Ovary (tissue), 9 donors: Measurements from ENCODE around the gene VAX1. TPM values are rescaled to one million over a fixed set of nuclear protein-coding genes. Genes with fewer than 3 reads are reported as not detected.
"Not testable (repeated sequence)": the region's sequence is repeated elsewhere in the genome, so short reads cannot be mapped to it uniquely, and the experiment has no call there.

Experiments used
- DNase-seq, 5 donors: peaks; one replicate each; pipeline ENCODE4 v3.0.0-alpha.2; 2019 to 2020
- H3K27ac ChIP-seq, 2 donors: fragments of 200-600 bp; one replicate each; pipeline versions ENCODE4 v1.5.1 to v1.8.0; 2019 to 2022
- H3K27me3 ChIP-seq: fragments of 200-600 bp; one replicate; pipeline ENCODE4 v1.8.0; 2022
- H3K36me3 ChIP-seq: fragments of 200-600 bp; sonication (generic); one replicate; pipeline ENCODE4 v1.5.1; 2019
- H3K4me1 ChIP-seq: one replicate; pipeline ENCODE4 v1.8.1; 2013; ENCODE audit warnings: mild to moderate bottlenecking, moderate library complexity; ENCODE audit not compliant: insufficient read depth
- H3K4me3 ChIP-seq: fragments of 200-600 bp; sonication (generic); one replicate; pipeline ENCODE4 v1.5.1; 2017
- H3K9me3 ChIP-seq, 2 donors: fragments of 200-600 bp in 1 of 2; sonication (generic) in 1 of 2; one replicate each; pipeline versions ENCODE4 v1.5.1 to v1.8.1; 2013 to 2019; ENCODE audit warnings: mild to moderate bottlenecking in 1 of 2, moderate library complexity in 1 of 2
- EP300 ChIP-seq: sonication (generic); formaldehyde crosslinking; IDR thresholded peaks from one replicate; pipeline ENCODE4 v1.6.1; 2017; ENCODE audit warnings: antibody characterized with exemption
- POLR2A ChIP-seq: fragments of 450-650 bp; IDR thresholded peaks from one replicate; pipeline ENCODE4 v1.6.1; 2017; ENCODE audit warnings: antibody characterized with exemption, mild to moderate bottlenecking, moderate library complexity
- WGBS, 3 donors: extraction: QIAGEN DNeasy Blood & Tissue Kit in 1 of 3; methylation state at CpG; one replicate each; pipeline versions ENCODE4 v1.1.5 to v1.1.7; 2013 to 2017; 5-methylcytosine and 5-hydroxymethylcytosine counted together
- intact Hi-C, 4 donors: fragments of 100-400 bp; cut with DNase I; formaldehyde crosslinking; loops; one replicate each; pipeline versions ENCODE4 v1.11.0 to v1.15.1; 2022 to 2023
- polyA plus RNA-seq, 2 donors: library from polyadenylated mRNA; stranded (reverse); fragments of 200-250 nt in 1 of 2; fragments of 350-450 nt in 1 of 2; fragmentation: Illumina TruSeq in 1 of 2; extraction: RNeasy Lipid Tissue Mini Kit (QIAGEN cat#74804) in 1 of 2; gene quantifications; one replicate each; pipeline ENCODE4 v1.2.3, GENCODE V29; 2013 to 2014
- total RNA-seq, 7 donors: library from RNA; depleted of rRNA in 2 of 7; stranded (reverse); fragments of >200 nt in 2 of 7; fragmentation: NEBNext Ultra II Directional in 3 of 7; extraction: Animal tissue kit (Norgen Biotek cat#: 25700) in 3 of 7; gene quantifications; one replicate each; pipeline versions ENCODE4 v1.1.0 to v1.2.4, GENCODE V29; 2016 to 2023
- TF ChIP-seq, protein P1 (sequence below), 3 donors: fragments of 450-650 bp in 2 of 3; fragments of 200-600 bp in 1 of 3; IDR thresholded peaks; one replicate each; pipeline versions ENCODE4 v1.5.1 to v1.8.0; 2016 to 2022; ENCODE audit warnings: antibody characterized with exemption in 3 of 3, mild to moderate bottlenecking in 1 of 3
- donor health status: DM: no; HTN: no; CAD: no; lungs with moderate emphysema.
- donor health status: DM: no; HTN: no; CAD: no.
- donor health status: Bipolar disorder and iron deficiency.
- donor health status: DM: yes; HTN: yes; CAD: no.
- donor health status: DM: no; HTN: no; CAD: no.
- donor health status: DM: yes; HTN: yes; CAD: no.

VAX1 gene
- total and polyA plus RNA-seq, 9 donors, result not detected

- no peak for DNase-seq
- Histone ChIP-seq H3K4me1 (peaks cover 1% of the 10 kb centered on the region), H3K4me3 (no peak overlapping the region), H3K9me3 (no peaks in the 10 kb centered on the region), H3K27me3 (no peaks in the 10 kb centered on the region), H3K36me3 (no peaks in the 10 kb centered on the region), H3K27ac (no peak overlapping the region)
- TF ChIP-seq, protein P1, sequence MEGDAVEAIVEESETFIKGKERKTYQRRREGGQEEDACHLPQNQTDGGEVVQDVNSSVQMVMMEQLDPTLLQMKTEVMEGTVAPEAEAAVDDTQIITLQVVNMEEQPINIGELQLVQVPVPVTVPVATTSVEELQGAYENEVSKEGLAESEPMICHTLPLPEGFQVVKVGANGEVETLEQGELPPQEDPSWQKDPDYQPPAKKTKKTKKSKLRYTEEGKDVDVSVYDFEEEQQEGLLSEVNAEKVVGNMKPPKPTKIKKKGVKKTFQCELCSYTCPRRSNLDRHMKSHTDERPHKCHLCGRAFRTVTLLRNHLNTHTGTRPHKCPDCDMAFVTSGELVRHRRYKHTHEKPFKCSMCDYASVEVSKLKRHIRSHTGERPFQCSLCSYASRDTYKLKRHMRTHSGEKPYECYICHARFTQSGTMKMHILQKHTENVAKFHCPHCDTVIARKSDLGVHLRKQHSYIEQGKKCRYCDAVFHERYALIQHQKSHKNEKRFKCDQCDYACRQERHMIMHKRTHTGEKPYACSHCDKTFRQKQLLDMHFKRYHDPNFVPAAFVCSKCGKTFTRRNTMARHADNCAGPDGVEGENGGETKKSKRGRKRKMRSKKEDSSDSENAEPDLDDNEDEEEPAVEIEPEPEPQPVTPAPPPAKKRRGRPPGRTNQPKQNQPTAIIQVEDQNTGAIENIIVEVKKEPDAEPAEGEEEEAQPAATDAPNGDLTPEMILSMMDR (IDR thresholded peaks at IDR 0.05), result no peak
- no peak for TF ChIP-seq EP300
- no peak for TF ChIP-seq POLR2A
- WGBS, 3 donors, result 5 to 7% (median 5%) methylated on average over 39 to 47 of the region's 47 CpGs
- intact Hi-C loops, result no loop called here
These were observed 6.4 kb downstream of the VAX1 start for GRCh38 chr10:117131376-117132327.

- H3K4me1 ChIP-seq, result peaks cover 1% of the 10 kb centered on the region
- no peaks in the 10 kb centered on the region for H3K9me3 ChIP-seq
- no peak overlapping the region for H3K4me3 ChIP-seq
- TF ChIP-seq, protein P1 (IDR thresholded peaks at IDR 0.05), result no peak
- no peak for TF ChIP-seq POLR2A
- TF ChIP-seq EP300, result no peak
- 17 to 19% (median 18%) methylated on average over 8 of the region's 8 CpGs for WGBS, 3 donors
- intact Hi-C loops, result no loop called here
- H3K27me3 ChIP-seq, result no peaks in the 10 kb centered on the region
- no peaks in the 10 kb centered on the region for H3K36me3 ChIP-seq
- no peak overlapping the region for H3K27ac ChIP-seq
- no peak for DNase-seq
These were observed 7.2 kb downstream of the VAX1 start for GRCh38 chr10:117130862-117131375.

DNA sequence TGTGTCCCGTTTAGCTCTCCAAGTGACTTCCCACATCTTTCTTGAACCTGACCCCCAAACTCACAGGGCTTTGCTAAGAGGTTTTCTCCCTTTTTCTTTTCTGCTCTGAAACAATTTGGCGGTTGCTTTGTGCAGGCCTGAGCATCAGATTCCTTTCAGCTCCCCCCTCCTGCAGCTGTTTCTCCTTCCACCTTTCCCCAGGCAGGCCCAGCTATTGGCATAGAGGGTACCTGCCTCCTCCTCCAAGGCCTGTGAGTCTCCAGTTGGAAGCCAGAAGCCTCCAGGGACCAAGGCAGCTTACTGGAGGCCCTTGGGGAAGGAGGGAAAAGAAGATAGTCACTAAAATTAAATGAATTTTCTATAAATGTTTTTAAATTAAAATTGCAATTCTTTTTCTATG is 7.7 kb downstream of the VAX1 start:
- Histone ChIP-seq H3K9me3 (no peaks in the 10 kb centered on the region), H3K36me3 (no peaks in the 10 kb centered on the region), H3K27me3 (no peaks in the 10 kb centered on the region), H3K4me3 (no peak overlapping the region), H3K27ac (no peak overlapping the region), H3K4me1 (peaks cover 1% of the 10 kb centered on the region)
- 68 to 80% (median 73%) methylated on average over 2 of the region's 2 CpGs for WGBS, 3 donors
- no peak for DNase-seq
- intact Hi-C loops, result no loop called here
- no peak for TF ChIP-seq POLR2A

DNA sequence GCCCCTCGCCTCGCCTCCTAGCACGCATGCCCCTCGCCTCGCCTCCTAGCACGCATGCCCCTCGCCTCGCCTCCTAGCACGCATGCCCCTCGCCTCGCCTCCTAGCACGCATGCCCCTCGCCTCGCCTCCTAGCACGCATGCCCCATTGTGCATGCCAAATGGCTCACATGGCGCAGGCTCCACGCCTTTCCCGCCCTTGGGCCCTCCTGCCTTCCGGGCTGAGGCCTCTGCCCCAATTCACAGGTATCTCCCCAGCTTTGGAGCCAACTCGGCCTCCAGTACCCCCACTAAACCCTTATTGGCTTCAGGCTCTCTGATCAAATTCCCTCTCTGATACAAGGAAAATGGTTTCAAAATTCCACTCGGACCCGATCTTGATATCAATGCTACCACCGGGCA is 11.4 kb downstream of the VAX1 start:
- DNase-seq, H3K9me3 ChIP-seq, H3K27me3 ChIP-seq, H3K36me3 ChIP-seq, H3K4me1 ChIP-seq, intact Hi-C loops, H3K4me3 ChIP-seq, H3K27ac ChIP-seq: not testable (repeated sequence)
- whole genome bisulfite sequencing, 3 donors, result 94% methylated on average over 15 to 17 of the region's 23 CpGs

GRCh38 chr10:117126034-117126433 is 12.0 kb downstream of the VAX1 start:
- Histone ChIP-seq H3K27me3 (no peaks in the 10 kb centered on the region), H3K36me3 (no peaks in the 10 kb centered on the region), H3K4me1 (no peaks in the 10 kb centered on the region), H3K9me3 (no peaks in the 10 kb centered on the region), H3K4me3 (no peak overlapping the region), H3K27ac (no peak overlapping the region)
- WGBS, 3 donors, result 53 to 72% (median 64%) methylated on average over 26 of the region's 26 CpGs
- no peak for TF ChIP-seq EP300
- TF ChIP-seq POLR2A, result no peak
- TF ChIP-seq, protein P1 (IDR thresholded peaks at IDR 0.05), result no peak
- intact Hi-C loops, result no loop called here
- DNase-seq, result no peak
